Tibial nerve (tissue), 4 donors: ENCODE measurements around the gene RNF166. TPM values are rescaled to one million over a fixed set of nuclear protein-coding genes. Genes with fewer than 3 reads are reported as not detected.

Source experiments
- DNase-seq, 2 donors: peaks; one replicate each; pipeline ENCODE4 v3.0.0-alpha.2; 2019; ENCODE audit warnings: low spot score in 2 of 2
- H3K27ac ChIP-seq, 4 donors: fragments of 200-600 bp; sonication (generic) in 3 of 4; one replicate each; pipeline ENCODE4 v1.5.1; 2017 to 2019; ENCODE audit warnings: mild to moderate bottlenecking in 1 of 4
- H3K27me3 ChIP-seq, 2 donors: fragments of 200-600 bp; sonication (generic) in 1 of 2; one replicate each; pipeline versions ENCODE4 v1.5.1 to v1.6.0; 2017 to 2019
- H3K36me3 ChIP-seq, 3 donors: fragments of 200-600 bp; sonication (generic); one replicate each; pipeline ENCODE4 v1.5.1; 2018 to 2019
- H3K4me1 ChIP-seq, 4 donors: fragments of 200-600 bp; sonication (generic) in 3 of 4; one replicate each; pipeline ENCODE4 v1.5.1; 2017 to 2019
- H3K4me3 ChIP-seq, 4 donors: fragments of 200-600 bp; sonication (generic) in 3 of 4; one replicate each; pipeline ENCODE4 v1.5.1; 2017 to 2019; ENCODE audit warnings: mild to moderate bottlenecking in 1 of 4, moderate library complexity in 1 of 4
- H3K9me3 ChIP-seq, 4 donors: fragments of 200-600 bp; sonication (generic) in 3 of 4; one replicate each; pipeline ENCODE4 v1.5.1; 2017 to 2019
- EP300 ChIP-seq, 2 donors: sonication (generic); formaldehyde crosslinking; IDR thresholded peaks; one replicate each; pipeline ENCODE4 v1.6.1; 2017; ENCODE audit warnings: antibody characterized with exemption in 2 of 2, mild to moderate bottlenecking in 1 of 2
- POLR2A ChIP-seq, 2 donors: fragments of 450-650 bp; IDR thresholded peaks; one replicate each; pipeline ENCODE4 v1.6.1; 2017; ENCODE audit warnings: antibody characterized with exemption in 2 of 2, mild to moderate bottlenecking in 2 of 2, moderate library complexity in 2 of 2
- WGBS, 2 donors: methylation state at CpG; one replicate each; pipeline ENCODE4 v1.1.5; 2018; 5-methylcytosine and 5-hydroxymethylcytosine counted together
- total RNA-seq, 4 donors: library from RNA; depleted of rRNA; stranded (reverse); fragments of >200 nt; gene quantifications; one replicate each; pipeline ENCODE4 v1.1.0, GENCODE V29; 2016
- TF ChIP-seq, protein P1 (sequence below), 5 experiments: fragments of 200-600 bp in 3 of 5; fragments of 450-650 bp in 2 of 5; sonication (generic) in 3 of 5; IDR thresholded peaks; one replicate each; pipeline ENCODE4 v1.5.1; 2016 to 2019; ENCODE audit warnings: antibody characterized with exemption in 5 of 5, mild to moderate bottlenecking in 3 of 5, moderate library complexity in 2 of 5

RNF166 gene
- total RNA-seq, 4 donors from 2014 or later, result 36.5 to 56.7 (median 43.5) TPM

DNA sequence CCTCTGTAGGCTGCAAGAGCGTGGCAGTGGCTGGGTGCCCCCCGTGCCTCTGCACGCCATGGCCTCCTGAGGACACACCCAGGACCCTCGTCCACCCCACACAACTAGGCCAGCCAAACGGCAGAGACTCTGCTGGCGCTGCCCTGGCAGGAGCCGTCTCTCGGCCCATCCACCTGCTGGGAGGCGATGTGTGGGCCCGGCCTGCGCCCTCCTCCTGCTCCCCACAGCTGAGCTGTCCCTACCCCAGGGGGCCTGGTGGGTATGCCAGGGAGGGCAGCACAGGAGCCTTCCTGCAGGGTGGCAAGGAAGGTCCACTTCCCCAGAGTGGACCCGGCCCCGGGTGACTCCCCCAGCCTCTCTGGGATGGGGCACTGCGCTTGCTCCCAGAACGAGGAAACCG lies 7.0 kb downstream of the RNF166 start:
- Histone ChIP-seq H3K27ac (no peak overlapping the region), H3K4me3 (no peak overlapping the region), H3K36me3 (peaks cover 0 to 83% (median 9%) of the 10 kb centered on the region in 3 donors), H3K27me3 (no peaks in the 10 kb centered on the region), H3K4me1 (peaks cover 0 to 47% (median 19%) of the 10 kb centered on the region in 4 donors), H3K9me3 (no peaks in the 10 kb centered on the region)
- DNase-seq, result no peak
- WGBS, 2 donors, result 92 to 100% methylated on average over 3 to 8 of the region's 16 CpGs
- TF ChIP-seq EP300 (IDR thresholded peaks at IDR 0.05), result no peak
- TF ChIP-seq POLR2A (IDR thresholded peaks at IDR 0.05), result no peak
- TF ChIP-seq, protein P1, sequence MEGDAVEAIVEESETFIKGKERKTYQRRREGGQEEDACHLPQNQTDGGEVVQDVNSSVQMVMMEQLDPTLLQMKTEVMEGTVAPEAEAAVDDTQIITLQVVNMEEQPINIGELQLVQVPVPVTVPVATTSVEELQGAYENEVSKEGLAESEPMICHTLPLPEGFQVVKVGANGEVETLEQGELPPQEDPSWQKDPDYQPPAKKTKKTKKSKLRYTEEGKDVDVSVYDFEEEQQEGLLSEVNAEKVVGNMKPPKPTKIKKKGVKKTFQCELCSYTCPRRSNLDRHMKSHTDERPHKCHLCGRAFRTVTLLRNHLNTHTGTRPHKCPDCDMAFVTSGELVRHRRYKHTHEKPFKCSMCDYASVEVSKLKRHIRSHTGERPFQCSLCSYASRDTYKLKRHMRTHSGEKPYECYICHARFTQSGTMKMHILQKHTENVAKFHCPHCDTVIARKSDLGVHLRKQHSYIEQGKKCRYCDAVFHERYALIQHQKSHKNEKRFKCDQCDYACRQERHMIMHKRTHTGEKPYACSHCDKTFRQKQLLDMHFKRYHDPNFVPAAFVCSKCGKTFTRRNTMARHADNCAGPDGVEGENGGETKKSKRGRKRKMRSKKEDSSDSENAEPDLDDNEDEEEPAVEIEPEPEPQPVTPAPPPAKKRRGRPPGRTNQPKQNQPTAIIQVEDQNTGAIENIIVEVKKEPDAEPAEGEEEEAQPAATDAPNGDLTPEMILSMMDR (IDR thresholded peaks at IDR 0.05), result no peak

DNA sequence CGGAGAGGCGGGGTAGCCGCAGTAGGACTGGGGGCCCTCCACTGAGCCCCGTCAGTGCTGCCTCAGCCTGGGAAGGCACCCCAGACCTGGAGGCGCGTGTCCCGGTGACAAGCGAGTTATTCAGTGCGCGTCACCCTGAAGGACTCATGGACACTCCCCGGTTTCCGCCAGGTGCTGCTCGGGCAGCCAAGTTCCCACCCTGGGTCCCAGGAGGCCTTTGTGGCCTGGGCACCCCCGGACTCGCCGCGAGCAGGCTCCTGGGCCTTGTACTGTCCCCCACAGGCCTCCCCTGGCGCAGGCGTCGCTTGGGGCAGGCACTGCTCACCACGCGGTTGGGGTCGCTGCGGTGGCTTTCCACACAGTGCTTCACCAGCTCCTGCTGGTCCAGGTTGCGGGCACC lies 7.6 kb downstream of the RNF166 start:
- peaks cover 0 to 83% (median 9%) of the 10 kb centered on the region in 3 donors for H3K36me3 ChIP-seq
- DNase-seq, result no peak
- WGBS, 2 donors, result 95 to 97% methylated on average over 10 to 24 of the region's 25 CpGs
- TF ChIP-seq EP300 (IDR thresholded peaks at IDR 0.05), result no peak
- TF ChIP-seq, protein P1 (IDR thresholded peaks at IDR 0.05), result no peak
- TF ChIP-seq POLR2A (IDR thresholded peaks at IDR 0.05), result no peak
- no peak overlapping the region for H3K27ac ChIP-seq
- H3K9me3 ChIP-seq, result no peaks in the 10 kb centered on the region
- no peaks in the 10 kb centered on the region for H3K27me3 ChIP-seq
- peaks cover 0 to 42% (median 19%) of the 10 kb centered on the region in 4 donors for H3K4me1 ChIP-seq
- H3K4me3 ChIP-seq, result no peak overlapping the region

DNA sequence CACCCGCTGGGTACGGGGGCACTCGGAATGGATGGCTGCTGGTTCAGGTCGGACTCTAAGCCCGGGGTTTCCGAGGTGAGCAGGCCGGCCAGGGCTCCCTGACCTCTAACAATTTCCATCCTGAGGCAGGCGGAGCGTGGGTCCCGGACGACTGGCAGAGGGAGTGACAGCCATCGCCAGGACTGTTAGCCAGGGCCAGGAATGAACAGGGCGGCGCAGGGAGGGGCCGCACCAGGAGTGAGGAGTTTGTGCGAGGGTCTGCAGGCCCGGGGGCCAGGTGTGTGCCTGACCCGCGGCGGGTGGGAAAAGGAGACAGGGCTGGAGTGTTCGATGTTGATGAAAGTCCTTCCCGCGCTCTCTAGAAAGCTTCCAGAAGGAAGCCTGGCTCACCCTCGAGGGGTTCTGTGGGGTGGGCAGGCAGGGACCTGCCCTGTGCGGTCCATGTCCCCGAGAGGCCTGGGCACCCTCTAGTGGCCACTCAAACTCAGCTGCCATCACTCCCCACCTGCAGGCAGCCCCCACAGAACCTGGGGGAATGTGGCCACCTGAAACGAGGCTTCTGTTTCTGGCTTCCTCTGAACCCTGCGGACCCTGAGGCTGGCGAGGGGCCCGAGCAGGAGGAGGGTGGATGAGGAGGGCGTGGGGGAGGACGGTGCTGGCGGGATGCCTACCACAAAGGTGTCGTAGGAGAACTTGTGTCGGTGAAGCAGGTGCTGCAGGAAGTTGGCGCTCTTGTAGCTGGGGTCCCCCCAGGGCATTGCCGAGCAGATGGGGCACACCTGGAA lies 8.2 kb downstream of the RNF166 start:
- H3K4me1 ChIP-seq, result peaks cover 0 to 36% (median 17%) of the 10 kb centered on the region in 4 donors
- H3K36me3 ChIP-seq, result peaks cover 0 to 80% (median 9%) of the 10 kb centered on the region in 3 donors
- no peaks in the 10 kb centered on the region for H3K9me3 ChIP-seq
- WGBS, 2 donors, result 84 to 86% methylated on average over 34 to 37 of the region's 37 CpGs
- H3K27me3 ChIP-seq, result no peaks in the 10 kb centered on the region
- H3K27ac ChIP-seq, result no peak overlapping the region
- no peak overlapping the region for H3K4me3 ChIP-seq
- TF ChIP-seq, protein P1 (IDR thresholded peaks at IDR 0.05), result no peak
- TF ChIP-seq EP300 (IDR thresholded peaks at IDR 0.05) (no peak), POLR2A (IDR thresholded peaks at IDR 0.05) (no peak)
- DNase-seq, result no peak

DNA sequence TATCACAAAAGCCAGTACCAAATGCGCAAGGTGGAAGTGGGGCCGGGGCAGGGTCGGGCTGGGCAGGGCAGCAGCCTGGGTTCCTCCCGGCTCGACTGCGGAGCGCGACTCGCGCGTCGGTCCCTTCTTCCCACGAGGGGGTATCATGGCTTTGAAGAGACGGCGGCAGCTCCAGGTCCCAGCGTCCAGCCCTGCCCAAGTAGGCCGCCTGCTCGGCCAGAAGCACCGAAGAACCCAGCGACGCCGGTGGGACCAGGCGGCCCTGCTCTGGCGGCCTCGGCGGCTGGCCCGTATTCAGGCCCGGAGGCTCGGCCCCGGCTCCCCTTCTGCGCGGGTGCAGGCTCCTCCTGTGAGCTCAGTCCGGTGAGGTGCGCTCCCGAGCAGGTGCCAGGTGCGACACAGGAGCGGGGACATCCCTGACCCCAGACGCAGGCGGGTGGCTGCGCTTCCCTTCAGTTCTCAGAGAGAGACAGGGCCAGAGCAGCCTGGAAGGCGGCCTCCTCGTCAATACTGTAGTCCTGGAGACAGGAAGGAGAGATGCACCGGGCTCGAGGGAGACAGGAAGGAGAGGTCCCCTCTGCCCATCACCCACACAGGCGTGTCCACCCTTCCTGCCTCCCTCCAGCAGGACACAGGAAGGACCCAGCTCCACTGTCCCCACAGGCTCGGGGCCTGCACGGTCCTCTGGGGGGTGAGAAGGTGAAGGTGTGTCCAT lies 8.9 kb downstream of the RNF166 start:
- 83 to 89% methylated on average over 41 to 47 of the region's 47 CpGs for WGBS, 2 donors
- Histone ChIP-seq H3K9me3 (no peaks in the 10 kb centered on the region), H3K27ac (no peak overlapping the region), H3K4me1 (peaks cover 0 to 29% (median 17%) of the 10 kb centered on the region in 4 donors), H3K36me3 (peaks cover 0 to 73% (median 9%) of the 10 kb centered on the region in 3 donors), H3K27me3 (peaks cover 0 to under 1% of the 10 kb centered on the region in 2 donors), H3K4me3 (no peak overlapping the region)
- no peak for DNase-seq
- TF ChIP-seq EP300 (IDR thresholded peaks at IDR 0.05) (no peak), POLR2A (IDR thresholded peaks at IDR 0.05) (no peak)
- TF ChIP-seq, protein P1 (IDR thresholded peaks at IDR 0.05), result no peak

DNA sequence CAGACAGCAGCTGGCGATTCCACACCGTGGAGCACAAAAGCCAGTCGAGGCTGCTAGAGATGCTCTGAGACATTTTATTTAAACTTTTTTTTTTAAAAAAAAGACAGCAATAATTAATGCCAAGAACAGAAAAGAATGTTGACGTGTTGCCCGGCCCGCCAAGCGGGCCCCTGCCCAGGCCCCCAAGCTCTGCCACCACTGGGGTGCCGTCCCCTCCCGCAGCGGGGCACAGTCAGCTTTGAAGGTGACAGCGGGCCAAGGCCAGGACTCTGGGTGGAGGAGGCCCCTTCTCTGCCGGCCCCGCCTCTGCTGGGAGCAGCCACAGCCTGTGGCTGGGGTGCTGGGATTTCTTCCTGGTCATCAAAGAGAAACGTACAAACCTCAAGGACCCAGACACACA lies 9.8 kb downstream of the RNF166 start:
- Histone ChIP-seq H3K27me3 (peaks cover 0 to 9% of the 10 kb centered on the region in 2 donors), H3K4me3 (no peak overlapping the region), H3K36me3 (peaks cover 0 to 65% (median 9%) of the 10 kb centered on the region in 3 donors), H3K9me3 (no peaks in the 10 kb centered on the region), H3K4me1 (peaks cover 0 to 27% (median 12%) of the 10 kb centered on the region in 4 donors), H3K27ac (no peak overlapping the region)
- no peak for DNase-seq
- WGBS, 2 donors, result 85 to 86% methylated on average over 14 of the region's 14 CpGs
- TF ChIP-seq, protein P1 (IDR thresholded peaks at IDR 0.05), result no peak
